A549 treated with dexamethasone at 1 μM for 4 hours (cell line): Measurements from ENCODE around the gene LACTB. TPM values are rescaled to one million over a fixed set of nuclear protein-coding genes. Genes with fewer than 3 reads are reported as not detected.

ENCODE experiments used
- total RNA-seq: library from RNA; stranded (reverse); fragments of 200-300 nt; extraction: Qiagen RNA extraction; gene quantifications from 5 replicates; pipeline ENCODE4 v1.2.3, GENCODE V29; 2022

The LACTB gene
- 28.2 to 31.5 TPM (median 30.5 TPM) in 5 replicates for total RNA-seq

DNA sequence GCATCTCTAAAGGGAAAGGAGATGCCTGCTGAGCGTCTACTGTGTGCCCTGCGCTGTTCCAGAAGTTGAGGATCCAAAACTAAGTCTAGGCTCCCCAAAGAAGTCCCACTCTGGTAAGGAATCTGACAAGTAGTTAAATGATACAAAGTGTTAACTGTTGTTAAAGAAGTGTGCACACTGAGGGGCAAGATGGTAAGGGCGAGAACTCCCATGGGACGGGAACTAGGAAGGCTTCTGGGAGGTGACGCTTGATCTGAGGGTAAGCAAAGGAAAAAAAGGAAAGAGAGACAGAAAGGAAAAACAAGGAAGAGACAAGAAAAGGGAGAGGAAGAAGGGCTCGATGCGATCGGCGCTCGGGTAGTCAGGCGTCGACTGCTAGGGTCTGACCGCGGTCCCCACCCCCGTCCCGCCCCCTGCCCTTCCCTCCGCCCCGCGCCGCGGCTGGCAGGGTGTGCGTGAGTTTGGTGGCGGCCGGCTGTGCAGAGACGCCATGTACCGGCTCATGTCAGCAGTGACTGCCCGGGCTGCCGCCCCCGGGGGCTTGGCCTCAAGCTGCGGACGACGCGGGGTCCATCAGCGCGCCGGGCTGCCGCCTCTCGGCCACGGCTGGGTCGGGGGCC is at the start of gene LACTB:
Gene LACTB, plus strand, starts transcription at position 480 of the 620 bp plus-strand sequence. Its CDS starts 11 bp downstream, at position 491.

GRCh38 chr15:63157118-63157843 is 35.6 kb downstream of the LACTB start, which contains the start of gene RPS27L:
RPS27L (minus strand) TSS chr15:63157477; CDS start chr15:63157405, 72 bp downstream.

GRCh38 chr15:63188926-63189871 is 67.5 kb downstream of the LACTB start, which contains the start of gene RAB8B:
RAB8B (plus strand) TSS chr15:63189606; CDS start chr15:63189625, 19 bp downstream.

Other genes with a start within 250 kb of the LACTB start
- gene TPM1, start 79.1 kb upstream of the LACTB start, total RNA-seq = 399 to 506 TPM (median 471 TPM) in 5 replicates
- 317 to 454 TPM (median 344 TPM) in 5 replicates for gene RPS27L, start 35.6 kb downstream of the LACTB start, total RNA-seq
- 11.3 to 18.4 TPM (median 17.1 TPM) in 5 replicates for gene RAB8B, start 67.7 kb downstream of the LACTB start, total RNA-seq
- 20.0 to 24.8 TPM (median 21.4 TPM) in 5 replicates for gene APH1B, start 155.7 kb downstream of the LACTB start, total RNA-seq